Non-pigmented ciliary epithelial cell (primary cell): ENCODE measurements around the gene LAMC1.

Experiments used
- DNase-seq: peaks from one replicate; pipeline ENCODE4 v3.0.0-alpha.2; 2010; ENCODE audit warnings: low read depth

The LAMC1 gene

DNA sequence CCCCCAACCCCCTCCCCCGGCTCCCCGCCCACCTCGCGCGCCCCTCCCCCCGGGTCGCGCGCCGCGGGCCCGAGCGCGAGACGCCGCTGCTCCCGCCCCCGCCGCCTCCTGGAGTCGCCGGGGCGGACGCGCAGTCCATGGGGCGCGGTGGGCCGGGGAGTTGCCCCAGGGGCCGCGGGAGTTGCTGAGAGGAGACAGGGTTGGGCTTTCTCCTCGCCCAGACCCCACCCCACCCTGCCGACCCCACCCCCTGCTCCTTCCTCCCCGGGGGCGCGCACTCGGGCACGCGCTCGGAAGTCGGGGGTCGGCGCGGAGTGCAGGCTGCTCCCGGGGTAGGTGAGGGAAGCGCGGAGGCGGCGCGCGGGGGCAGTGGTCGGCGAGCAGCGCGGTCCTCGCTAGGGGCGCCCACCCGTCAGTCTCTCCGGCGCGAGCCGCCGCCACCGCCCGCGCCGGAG lies at the start of gene LAMC1:
LAMC1 (plus strand) TSS at position 275 of the 455 bp plus-strand sequence. CDS start 297 bp downstream, outside the sequence.
- no peak for DNase-seq

DNA sequence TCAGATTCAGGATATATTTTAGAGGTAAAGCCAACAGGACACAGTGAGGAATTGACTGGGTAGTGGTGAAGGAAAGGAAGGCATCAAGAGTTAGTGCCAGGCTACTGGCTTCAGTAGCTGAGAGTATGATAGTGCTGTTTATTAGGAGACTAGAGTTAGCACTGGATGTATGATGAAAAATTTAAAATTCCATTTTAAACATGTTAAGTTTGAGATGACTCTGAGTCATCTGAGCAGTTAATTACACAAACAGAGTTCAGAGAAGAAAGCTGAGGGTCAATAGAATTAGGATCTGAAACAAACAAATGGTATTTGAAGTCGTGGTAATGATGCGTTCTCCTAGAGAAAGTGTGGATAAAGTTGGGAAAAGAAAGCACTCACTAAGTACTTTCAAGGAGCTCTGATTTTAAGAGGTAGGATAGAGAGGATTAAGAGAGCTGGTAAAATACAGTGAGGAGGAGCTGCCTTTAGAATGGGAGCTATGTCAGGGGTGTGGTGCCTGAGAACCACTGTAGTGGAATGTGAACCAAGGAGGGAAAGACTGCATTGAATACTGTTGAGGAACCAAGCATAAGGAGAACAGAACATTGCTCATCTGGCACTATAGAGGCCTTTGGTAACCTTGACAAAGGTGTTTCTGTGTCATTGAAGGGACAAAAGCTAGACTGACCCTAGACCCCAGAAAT lies 48.6 kb upstream of the LAMC1 start:
- no peak for DNase-seq

DNA sequence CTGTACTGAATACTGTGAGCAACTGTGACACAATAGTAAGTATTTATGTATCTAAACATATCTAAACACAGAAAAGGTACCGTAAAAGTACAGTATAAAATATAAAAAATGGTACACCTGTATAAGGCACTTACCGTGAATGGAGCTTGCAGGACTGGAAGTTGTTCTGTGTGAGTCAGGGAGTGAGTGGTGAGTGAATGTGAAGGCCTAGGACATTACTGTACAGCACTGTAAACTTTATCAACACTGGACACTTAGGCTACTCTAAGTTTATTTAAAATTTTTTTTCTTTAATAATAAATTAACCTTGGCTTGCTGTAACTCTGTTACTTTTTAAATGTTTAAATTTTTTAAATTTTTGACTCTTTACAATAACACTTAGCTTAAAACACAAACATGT lies 45.7 kb upstream of the LAMC1 start:
- DNase-seq = no peak

DNA sequence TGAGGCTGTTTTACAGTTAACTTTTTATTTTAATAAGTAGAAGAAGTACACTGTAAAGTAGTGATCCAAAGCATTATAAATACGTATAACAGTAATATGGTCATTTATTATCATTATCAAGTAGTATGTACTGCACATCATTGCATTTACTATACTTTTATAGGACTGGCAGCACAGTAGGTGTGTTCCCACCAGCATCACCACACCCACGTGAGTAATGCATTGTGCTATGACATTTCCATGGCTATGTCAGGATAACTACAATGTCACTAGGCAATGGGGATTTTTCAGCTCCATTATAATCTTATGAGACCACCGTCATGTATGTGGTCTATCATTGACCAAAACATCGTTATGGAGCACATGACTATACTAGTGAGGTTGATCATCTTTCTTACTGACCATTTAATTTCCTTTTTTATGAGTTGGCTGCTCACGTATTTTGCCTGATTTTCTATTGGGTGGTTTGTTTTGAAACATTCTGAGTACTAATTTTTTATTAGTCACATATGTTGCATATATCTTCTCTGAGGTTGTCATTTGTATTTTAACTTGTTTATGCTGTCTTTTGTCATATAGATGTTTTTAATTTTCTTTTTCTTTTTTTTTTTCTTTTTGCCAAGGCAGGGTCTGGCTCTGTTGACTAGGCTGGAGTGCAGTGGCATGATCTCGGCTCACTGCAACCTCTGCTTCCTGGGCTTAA lies 44.9 kb upstream of the LAMC1 start:
- no peak for DNase-seq

DNA sequence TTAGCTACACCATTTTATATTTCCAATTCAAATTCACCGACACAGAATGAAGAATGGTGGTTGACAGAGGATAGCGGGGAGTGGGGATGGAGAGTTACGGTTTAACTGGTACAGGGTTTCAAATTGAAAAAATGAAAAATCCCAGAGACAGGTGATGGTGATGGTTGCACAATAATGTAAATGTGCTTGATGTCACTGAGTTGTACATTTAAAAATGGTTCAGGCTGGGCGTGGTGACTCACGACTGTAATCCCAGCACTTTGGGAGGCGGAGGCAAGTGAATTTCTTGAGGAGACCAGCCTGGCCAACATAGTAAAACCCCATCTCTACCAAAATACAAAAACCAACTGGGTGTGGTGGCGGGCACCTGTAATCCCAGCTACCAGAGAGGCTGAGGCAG lies 39.1 kb upstream of the LAMC1 start:
- DNase-seq = no peak

DNA sequence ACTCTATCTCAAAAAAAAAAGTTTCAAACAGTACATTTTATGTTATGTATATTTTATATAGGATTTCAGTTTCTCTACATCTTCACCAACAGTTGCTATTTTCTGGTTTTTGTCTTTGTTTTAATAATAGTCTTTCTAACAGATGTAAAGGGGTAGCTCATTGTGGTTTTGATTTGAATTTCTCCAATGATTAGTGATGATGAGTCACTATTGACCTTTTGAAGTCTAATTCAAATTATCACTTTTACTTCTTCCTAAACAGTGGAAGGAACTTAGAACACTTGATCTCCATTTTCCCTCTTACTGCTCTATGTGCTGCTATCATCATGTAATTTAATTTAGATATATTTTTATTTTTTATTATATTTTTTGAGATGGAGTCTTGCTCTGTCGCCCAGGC lies 38.6 kb upstream of the LAMC1 start:
- DNase-seq = no peak

DNA sequence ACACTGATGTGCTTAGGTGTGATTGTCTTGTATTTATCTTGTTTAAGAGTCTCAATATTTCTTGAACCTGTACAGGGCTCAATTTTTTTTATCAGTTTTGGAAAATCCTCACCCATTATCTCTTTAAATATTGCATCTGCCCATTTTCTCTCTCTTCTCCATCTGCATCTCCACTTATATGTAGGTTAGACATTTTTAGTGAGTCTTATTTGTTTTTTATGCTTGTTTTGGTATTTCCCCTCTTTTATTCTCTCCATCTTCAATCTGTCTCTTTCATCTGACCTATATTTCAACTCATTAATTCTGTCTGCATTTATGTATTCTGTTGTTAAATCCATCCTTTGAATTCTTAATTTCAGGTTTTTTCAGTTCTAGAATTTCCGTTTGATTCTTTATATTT lies 37.3 kb upstream of the LAMC1 start:
- no peak for DNase-seq

DNA sequence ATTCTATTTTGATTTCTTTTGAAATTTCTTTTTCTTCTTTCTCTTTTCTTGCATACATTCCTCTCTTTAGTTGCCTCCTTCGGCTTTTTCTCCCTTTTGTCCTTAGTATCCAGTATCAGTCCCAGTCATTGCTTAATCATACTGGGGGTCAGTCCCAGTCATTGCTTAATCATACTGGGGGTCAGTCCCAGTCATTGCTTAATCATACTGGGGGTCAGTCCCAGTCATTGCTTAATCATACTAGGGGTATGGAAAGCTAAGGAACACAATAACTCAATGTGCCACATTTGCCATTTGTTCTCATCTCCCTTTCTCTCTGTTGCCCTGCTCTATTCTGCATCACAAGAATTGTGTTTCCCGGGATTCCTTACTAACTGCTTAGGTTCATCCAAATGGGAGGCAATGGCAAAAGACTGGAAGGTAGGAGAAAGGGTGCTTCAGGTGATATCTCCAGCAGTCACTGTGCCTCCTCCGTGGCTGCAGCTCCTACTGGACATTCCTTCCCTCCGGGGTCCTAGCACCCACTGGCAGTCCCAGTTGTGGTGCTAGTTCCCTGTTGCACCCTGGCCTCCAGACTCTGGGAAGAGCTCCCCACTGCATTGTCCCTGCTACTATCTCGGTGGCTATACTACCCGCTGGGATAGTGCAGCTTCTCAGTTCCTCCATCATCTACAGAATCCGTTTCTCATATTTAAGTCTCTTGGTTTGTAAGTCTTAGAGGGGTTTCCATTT lies 32.6 kb upstream of the LAMC1 start:
- no peak for DNase-seq

DNA sequence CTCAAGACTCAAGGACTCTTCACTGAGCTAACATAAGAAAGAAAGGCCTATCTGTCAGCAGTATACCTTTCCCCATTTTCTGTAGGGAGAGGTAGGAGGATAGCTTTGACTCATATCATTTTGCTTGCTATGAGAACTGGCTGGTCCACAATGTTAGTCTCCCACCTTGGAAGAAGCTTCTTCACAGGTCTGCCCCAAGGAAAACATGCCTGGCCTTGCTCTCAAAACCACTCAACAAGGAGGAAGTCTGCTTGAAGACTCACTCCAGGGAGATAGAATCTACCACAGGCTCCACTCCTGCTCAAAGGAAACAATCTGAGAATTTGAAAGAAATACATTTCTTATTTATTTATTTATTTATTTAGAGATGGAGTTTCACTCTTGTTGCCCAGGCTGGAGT lies 29.5 kb upstream of the LAMC1 start:
- no peak for DNase-seq

DNA sequence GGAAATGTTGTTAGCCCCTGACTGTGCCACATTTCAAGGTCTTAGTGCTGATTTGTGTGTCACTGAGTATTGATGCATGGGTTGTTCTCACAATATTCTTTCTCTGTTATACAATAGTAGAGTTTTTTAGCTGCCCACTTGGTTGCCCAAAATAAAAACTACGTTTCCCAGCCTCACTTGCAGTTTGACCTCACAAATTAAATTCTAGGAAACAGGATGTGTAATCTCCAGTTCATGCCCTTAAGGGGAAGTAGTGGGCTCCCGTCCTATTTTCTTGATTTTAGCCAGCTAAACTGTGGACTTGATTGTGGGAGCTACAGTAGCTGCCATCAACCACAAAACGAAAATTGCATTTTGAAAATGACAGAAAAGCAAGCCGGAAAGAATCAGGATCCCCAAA lies 27.3 kb upstream of the LAMC1 start:
- no peak for DNase-seq

DNA sequence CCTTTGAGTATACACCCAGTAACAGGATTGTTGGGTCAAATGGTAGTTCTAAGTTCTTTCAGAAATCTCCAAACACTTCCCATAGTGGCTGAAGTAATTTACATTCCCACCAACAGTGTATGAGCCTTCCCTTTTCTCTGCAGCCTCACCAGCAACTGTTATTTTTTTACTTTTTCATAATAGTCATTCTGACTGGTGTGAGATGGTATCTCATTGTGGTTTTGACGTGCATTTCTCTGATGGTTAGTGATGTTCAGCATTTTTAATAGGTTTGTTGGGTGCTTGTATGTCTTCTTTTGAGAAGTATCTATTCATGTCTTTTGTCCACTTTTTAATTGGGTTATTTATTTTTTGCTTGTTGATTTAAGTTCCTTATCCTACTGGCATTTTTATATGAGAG lies 26.4 kb upstream of the LAMC1 start:
- no peak for DNase-seq

DNA sequence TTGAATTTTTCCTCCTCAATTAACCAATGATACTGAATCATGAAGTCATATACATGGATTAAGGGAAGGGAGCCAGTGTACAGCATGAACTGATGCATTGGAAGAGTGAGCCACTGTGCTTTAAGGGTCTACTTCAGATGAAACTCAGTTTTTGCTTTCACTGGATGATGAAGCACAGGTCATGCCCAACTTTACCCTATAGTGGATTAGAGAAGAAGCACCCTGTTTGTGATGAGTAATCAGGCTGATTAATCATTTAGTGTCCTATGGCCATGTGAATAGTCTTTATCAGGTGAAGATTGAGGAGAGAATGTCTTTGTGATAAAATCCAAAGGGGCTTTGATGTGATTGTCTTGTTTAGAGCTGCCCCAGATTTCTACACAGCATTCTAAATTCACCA lies 24.7 kb upstream of the LAMC1 start:
- DNase-seq = no peak

DNA sequence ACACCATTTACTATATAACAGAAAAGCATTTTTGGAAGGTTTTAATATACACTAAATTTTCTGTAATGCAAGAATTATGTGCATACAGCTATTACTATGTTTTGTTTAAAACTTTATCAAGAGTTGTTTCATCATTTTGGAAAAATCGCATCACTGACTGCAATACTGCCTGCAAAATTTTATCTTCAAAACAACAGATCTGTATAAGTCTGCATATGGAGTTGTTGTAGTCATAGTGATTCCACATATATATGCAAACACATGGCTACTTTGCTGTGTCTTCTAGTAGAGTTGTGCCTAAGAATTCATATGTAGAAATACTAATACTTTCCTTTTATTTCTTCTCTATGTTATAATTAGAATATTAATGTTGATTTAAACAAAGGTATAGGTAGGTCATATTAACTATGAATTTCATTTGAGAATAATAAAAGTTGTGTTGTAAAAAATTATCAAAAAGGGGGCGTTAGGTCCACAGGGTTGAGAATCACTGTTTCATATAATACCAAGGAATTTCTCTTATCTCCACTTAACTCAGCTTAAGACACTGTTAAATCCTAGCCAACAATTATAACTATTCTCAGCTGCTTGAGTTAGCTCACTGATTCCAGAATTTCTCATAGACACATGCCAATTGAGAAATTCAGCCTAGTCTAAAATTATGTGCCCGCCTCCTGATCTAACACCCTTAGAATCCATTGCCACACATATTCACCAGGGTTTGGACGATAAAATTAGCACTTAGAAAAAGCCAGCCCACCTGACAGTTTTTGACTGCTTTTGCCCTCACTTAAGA lies 22.9 kb upstream of the LAMC1 start:
- DNase-seq = no peak

DNA sequence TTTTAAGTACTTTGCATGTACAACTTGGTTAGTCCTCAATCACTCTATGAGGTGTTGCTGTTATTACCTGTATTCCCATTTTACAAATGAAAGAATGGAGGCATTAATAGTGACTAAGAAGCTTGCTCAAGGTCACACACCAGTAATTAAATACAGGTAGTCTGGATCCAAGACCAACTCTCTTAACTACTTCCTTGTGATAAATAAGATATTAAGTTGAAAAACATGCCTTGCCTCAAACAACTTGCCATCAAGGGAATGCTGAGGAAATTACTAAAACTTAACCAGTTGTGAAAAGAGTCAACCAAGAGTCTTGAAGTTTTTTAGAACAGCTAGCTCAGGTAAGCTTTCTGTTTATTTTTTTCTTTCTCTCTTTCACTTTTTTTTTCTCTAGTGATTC lies 21.0 kb upstream of the LAMC1 start:
- no peak for DNase-seq

DNA sequence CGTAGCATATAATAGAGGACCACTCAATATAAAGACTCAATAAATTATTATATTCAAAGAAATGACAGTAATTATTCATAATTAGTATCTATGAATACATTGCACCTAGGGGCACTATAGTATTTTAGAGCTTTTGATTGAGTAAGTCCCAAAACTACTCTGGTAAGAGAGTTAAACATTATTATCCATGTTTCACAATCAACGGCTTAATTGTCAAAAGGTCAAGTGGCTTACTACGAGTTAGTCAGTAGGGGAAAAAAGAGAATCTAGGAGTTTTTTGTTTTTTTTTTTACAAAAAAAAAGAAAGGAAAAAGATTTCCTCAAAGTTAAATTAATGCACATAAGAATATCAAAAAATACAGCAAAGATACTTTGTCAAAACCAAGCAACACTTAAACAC lies 20.4 kb upstream of the LAMC1 start:
- no peak for DNase-seq

DNA sequence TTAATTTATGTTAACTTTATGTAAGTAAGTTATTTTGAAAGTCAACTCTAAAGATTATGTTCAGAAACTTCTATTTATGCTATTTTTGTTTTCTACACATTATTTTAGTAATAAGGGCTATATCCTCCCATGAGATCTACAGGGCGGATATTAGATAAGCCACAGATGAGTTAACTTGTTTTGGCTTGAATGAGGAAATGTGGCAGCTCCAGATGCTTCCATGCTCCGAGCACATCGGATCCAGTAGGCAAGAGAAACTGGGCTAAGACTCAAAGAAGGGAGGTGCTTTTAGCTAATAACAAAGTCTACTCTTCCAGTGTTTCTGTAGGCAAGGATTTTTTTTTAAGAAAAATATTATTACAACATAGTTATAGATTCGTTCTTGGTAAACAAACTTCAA lies 20.0 kb upstream of the LAMC1 start:
- no peak for DNase-seq

DNA sequence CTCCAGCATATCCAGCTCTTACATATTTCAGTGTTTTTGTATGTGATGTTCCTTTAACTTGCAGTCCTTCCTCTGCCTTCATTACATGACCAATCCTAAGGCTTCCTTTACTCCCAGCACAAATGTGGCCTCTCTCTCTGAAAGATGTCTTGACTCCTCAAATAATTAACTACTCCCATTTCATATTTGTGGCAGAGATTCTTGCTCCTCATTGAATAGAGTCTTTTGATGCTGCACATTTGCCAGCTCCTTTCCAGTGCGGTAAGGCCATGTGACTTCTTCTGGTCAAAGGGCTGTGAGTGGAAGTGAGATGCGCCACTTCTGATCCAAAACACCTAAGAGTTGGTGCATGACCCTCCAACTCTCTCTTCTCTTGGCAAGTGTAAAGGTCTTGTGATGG lies 19.1 kb upstream of the LAMC1 start:
- no peak for DNase-seq

DNA sequence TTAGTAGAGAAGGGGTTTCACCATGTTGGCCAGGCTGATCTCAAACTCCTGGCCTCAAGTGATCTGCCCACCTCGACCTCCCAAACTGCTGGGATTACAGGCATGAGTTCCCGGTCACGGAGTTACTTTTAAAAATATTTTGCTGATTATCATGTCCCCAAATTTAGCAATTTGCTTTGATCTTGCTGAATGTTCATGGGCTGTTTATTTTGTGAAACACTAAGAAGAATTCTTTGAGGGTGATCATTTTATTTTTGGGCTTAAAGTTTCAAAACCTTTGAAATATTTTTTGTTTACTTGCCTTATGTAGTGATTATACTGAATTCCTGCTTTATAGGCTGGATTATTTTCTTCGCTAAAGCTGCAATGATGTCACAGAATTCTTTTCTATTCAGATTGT lies 11.4 kb upstream of the LAMC1 start:
- no peak for DNase-seq

DNA sequence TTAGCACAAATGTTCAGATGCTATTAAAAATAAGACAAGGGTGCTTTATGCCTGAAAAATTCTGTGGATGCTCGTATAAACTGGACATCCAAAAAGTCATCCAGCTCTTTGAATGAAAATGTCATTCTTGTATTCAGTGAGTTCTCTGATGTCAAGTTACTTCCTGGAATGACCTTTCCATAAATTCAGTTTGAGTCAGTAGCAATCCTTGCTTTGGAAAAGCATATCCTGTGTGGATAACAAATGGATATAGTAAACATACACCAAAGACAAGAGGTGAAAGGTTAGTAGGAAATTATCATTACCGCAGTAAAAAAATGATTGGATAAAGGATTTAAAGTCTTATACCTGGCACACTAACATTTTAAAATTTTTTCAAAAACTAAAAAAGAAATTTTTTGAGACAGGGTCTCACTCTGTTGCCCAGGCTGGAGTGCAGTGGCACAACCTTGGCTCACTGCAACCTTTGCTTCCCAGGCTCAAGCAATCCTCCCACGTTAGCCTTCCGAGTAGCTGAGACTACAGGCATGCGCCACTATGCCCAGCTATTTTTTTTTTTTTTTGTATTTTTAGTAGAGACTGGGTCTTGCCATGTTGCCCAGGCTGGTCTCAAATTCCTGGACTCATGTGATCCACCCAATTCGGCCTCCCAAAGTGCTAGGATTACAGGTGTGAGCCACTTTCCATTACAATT lies 10.8 kb upstream of the LAMC1 start:
- DNase-seq = no peak

DNA sequence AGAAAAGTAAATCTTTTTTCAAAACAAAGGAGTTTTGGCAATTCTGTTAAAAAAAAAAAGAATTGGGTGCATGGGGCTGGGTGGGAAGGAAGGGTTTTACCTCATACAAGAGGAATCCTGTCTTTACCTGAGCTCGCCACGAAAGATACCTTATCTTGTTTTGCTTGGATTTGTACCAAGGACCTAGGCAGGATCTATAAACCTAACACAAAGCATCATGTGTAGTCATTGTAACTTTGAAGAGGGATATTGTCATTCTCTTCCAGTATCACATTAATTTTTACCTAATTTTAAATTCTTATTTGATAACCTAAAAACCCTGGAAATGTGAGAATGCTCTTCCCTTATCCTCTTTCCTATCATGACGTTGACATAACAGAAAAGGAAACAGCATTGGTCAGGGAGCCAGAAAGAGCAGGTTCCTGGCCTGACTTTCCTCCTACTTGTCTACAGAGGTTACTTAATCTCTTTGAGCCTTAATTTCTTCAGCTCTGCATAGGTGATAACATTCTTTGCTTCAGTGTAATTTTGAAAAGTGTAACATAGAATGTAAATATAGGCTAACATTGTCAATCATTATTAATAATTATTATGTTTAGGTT lies 4.0 kb upstream of the LAMC1 start:
- DNase-seq = no peak

DNA sequence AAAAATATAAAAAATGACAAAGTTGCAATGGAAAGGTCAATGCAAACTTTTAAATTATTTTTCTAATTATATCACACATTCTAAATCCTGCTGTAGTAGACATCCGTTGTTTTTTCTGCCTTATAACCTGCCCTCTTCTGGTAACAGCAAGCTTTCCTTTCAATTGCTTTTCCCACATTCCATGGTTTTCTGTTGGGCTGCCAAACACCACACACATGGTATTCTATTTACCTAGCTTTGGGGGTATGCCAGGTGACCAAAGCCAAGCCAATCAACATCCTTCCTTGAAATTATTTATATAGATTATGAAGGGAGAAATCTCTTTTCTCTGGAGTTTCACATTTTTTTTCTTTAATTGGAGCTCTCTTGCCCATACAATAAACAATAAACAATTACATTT lies 3.4 kb upstream of the LAMC1 start:
- no peak for DNase-seq
